H7 (cell line): ENCODE measurements around the gene RTKN. TPM values are rescaled to one million over a fixed set of nuclear protein-coding genes. Genes with fewer than 3 reads are reported as not detected.
"Not testable (repeated sequence)": the region's sequence is repeated elsewhere in the genome, so short reads cannot be mapped to it uniquely, and the experiment has no call there.

ENCODE experiments used
- DNase-seq: peaks from one replicate; pipeline ENCODE4 v3.0.0; 2012
- H3K27me3 ChIP-seq: 2 replicates; pipeline ENCODE4 v1.6.0; 2011; ENCODE audit warnings: mild to moderate bottlenecking, low read length; ENCODE audit not compliant: control insufficient read depth, insufficient read depth
- H3K36me3 ChIP-seq: replicated peaks from 2 replicates; pipeline ENCODE4 v1.5.1; 2011; ENCODE audit warnings: low read length; ENCODE audit not compliant: control insufficient read depth, insufficient read depth
- H3K4me3 ChIP-seq: 2 replicates; pipeline ENCODE4 v1.5.1; 2011; ENCODE audit warnings: low read depth, mild to moderate bottlenecking, control low read depth, low read length, moderate library complexity; ENCODE audit not compliant: insufficient read depth
- total RNA-seq: library from RNA; depleted of rRNA; stranded (reverse); fragments of >200 nt; shearing (Covaris generic); gene quantifications from 2 replicates; pipeline ENCODE4 v1.2.3, GENCODE V29; 2014

Gene RTKN
- total RNA-seq, 1 experiment from 2014 or later: 107 TPM

DNA sequence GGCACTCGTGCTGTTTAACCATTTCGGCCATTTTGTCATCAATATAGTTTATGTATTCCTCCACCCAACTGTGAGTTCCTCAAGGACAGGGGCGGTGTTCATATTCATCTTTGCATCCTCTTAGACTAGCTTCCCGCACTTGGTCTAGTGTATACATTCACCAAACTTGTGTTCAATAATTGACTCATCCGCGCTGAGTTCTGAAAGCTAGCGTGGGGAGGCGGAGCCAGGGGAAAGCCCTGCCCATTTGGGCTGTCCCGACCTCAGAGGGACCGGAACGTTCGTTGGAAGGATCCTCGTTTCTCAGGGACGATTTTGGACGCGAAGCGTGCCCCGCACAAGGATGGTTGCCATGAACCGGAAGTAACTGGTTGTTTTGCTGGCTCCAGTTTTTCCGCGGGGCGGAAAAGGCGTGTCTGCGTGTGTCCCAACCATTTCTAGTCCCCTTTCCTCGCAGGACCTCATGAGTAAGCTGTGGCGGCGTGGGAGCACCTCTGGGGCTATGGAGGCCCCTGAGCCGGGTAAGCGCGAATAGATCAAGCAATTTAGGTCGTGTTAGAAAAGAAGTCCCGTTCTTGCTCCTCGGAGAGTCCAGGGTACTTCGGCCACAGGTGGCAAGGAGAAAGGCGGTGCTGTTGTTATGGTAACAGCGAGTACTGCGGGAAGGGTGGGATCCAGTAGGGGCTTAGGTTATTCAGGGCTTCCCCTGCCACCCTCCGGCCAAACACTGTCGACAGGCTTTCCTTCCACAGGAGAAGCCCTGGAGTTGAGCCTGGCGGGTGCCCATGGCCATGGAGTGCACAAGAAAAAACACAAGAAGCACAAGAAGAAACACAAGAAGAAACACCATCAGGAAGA, 13.1 kb upstream of the RTKN start, which contains the start of gene INO80B:
Gene INO80B (plus strand): TSS at position 434 of the 858 bp plus-strand sequence. CDS start 30 bp downstream, at position 464.
- H3K27me3 ChIP-seq: no peaks in the 10 kb centered on the region
- DNase-seq: peak; percentile 87

DNA sequence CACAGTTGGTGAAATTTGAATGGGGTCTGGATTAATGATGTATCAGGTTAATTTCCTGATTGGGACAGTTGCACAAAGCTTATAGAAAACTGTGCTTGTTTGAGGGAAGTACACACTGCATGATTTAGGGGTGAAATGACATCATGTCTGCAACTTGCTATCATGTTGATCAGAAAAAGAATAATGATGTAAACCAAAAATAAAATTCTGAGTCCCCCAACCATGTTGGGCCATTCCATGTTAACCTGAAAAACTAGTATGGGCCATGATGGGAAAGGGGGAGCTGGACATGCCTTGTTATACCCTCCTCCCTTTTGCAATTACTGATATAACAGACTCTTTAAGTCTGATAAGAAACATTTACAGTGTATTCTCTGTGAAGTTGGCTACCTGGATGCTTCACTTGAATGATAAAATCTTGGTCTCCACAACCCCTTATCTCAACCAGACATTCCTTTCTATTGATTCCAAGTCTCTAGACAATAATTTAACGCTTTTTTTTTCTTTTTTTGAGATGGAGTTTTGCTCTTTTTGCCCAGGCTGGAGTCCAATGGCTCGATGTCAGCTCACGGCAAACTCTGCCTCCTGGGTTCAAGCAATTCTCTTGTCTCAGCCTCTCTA, 8.9 kb upstream of the RTKN start:
- H3K27me3 ChIP-seq: no peaks in the 10 kb centered on the region
- no peak overlapping the region for H3K4me3 ChIP-seq
- DNase-seq: no peak
- no peaks in the 10 kb centered on the region for H3K36me3 ChIP-seq

More for the DNA sequence above, 13.1 kb upstream of the RTKN start, which contains the start of gene INO80B:
- Histone ChIP-seq H3K4me3 (peak within 1 kb of the TSS; percentile 59), H3K36me3 (no peaks in the 10 kb centered on the region)

DNA sequence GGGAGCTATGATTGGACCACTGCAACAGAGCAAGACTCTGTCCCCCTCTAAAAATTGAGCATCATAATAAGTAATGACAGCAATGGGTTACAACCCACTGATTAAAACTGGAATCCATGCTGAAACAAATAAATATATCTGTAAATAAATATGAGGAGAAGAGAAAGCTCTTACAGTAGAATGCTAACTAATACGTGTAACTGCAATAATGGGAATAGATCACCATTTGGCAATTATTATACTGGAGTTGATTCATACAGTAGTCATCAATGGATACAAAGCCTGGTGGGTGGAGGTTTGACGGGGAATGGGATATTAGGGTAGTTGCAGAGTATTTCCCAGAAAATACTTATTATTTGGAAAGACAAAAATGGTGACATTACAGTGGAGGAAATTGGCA, 7.0 kb upstream of the RTKN start:
- no peak for DNase-seq
- Histone ChIP-seq H3K4me3 (no peak overlapping the region), H3K27me3 (no peaks in the 10 kb centered on the region; the same call in 1 of the 2 replicates), H3K36me3 (no peaks in the 10 kb centered on the region)

DNA sequence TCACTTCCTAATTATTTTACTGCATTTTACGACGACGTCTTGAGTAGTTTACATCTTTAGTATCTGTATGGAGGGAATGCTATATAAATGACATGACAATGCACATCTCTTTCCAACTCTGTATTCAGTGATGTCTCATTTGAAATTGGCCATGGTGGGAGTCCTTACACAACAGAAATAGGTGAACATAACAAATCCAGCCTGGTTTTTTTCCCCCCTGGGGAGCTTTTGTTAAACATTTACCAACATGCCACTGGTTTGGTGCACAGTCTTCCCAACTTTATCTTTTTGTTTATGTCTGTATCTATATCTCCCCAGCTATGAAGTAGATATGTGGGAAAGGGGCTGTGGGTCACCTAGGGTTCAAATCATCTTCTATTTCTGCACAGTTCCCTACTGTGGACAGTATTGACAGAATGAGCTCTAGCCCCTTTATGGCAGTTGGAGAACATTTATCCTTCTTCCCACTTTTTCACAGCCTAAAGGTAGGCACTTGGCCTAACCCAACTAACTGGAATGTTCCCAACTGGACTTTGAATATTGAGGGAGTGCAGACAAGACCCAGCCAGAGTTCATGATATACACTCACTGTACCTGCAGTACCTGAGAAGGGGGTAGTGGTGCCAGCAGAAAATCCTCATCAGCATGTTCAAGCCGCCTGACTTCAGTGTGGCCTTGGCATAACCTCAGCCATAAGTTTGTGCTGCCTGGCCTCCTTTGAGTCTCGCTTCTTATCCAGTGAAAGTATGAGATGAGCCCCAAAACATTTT, 5.7 kb upstream of the RTKN start:
- no peaks in the 10 kb centered on the region; the same call in 1 of the 2 replicates for H3K27me3 ChIP-seq
- peak; percentile 8 for DNase-seq
- H3K36me3 ChIP-seq: no peaks in the 10 kb centered on the region
- H3K4me3 ChIP-seq: no peak overlapping the region

DNA sequence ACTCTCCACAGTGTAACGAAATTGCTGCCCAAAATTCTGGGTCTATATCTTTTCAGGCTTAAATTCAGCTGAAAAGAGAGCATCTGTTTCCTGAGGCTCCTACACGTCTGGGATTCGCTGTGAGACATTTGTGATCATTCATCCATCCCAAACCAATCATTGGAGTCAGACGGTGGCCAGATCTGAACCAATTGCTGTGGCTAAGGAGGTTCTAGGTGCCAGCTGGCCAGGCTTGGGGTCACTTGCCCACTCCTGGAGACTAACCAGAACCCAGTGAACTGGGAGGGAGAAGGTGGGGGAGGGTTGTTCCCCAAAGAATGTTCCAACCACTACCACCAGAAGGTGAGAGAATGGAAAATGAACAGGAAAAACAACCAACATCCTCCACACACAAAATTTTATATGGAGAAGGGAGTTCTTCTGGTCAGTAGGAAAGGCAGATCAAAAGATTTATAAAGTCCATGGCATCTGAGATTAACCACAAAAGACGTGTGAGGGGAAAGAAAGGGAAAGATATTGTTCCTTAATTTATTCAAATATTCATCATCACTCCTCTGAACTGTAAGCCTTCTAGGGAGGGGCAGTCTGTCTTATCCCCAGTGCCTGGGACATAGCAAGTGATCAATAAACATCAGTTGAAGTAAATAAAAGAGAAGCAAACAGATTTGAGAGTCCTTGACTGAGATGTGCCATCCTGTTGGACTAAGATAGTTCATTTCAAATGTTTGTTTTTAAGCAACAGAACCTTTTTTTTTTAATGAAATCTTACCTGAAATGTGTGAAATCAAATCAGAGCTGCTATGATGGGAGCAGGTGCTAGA, 3.0 kb upstream of the RTKN start:
- no peak overlapping the region for H3K4me3 ChIP-seq
- H3K36me3 ChIP-seq: no peaks in the 10 kb centered on the region
- DNase-seq: no peak
- no peaks in the 10 kb centered on the region; the same call in 1 of the 2 replicates for H3K27me3 ChIP-seq

DNA sequence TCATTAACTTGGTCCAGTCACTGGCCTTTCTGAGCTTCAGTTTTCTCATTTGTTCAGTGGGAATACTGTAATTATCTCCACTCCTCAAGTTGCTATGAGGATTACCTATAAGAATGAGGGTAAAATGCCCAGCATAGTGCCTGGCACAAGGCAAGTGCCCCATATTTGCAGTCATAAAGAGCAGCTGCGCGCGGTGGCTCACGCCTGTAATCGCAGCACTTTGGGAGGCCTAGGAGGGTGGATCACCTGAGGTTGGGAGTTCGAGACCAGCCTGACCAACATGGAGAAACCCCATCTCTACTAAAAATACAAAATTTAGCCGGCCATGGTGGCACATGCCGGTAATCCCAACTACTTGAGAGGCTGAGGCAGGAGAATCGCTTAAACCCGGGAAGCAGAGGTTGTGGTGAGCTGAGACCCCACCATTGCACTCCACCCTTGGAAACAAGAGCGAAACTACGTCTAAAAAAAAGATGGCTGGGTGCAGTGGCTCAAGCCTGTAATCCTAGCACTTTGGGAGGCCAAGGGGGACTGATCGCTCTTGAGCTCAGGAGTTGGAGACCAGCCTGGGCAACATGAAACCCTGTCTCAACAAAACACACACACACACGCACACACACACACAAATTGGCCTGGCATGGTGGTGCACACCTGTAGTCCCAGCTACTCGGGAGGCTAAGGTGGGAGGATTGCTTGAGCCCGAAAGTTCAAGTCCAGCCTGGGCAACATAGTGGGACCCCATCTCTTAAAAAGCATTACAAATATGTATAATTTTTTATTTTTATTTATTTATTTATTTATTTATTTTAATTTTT, 953 bp upstream of the RTKN start:
- not testable (repeated sequence) for H3K27me3 ChIP-seq, DNase-seq, H3K36me3 ChIP-seq
- peak overlapping the region; percentile 98 for H3K4me3 ChIP-seq

DNA sequence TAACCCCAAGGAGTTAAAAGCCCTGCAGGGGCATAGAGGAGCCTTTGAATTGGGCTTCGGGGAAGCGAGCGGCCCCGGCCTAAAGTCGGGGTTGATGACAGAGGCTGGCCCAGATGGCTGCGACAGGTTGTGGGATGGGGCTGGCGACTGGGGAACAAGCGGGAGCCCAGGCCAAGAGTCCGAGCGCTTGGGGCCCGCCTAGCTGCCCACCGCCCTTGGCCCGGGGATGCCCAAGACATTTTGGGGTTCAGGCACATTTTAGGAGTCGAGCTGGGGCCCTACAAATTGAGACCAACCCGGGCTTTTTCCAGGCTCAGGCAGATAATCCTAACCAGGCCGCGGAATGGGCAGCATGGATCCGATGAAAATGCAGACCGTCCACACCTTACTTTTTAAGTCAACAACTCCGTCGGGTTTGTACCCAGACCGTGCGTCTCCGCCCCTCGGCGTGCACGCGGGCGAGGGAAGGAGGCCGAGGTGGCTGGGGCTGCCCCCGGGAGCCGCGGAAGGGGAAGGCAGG, 507 bp downstream of the RTKN start:
- peak; percentile 76 for DNase-seq
- peaks cover 2% of the 10 kb centered on the region for H3K36me3 ChIP-seq
- peak overlapping the region; percentile 98 for H3K4me3 ChIP-seq
- no peaks in the 10 kb centered on the region; the same call in 1 of the 2 replicates for H3K27me3 ChIP-seq

DNA sequence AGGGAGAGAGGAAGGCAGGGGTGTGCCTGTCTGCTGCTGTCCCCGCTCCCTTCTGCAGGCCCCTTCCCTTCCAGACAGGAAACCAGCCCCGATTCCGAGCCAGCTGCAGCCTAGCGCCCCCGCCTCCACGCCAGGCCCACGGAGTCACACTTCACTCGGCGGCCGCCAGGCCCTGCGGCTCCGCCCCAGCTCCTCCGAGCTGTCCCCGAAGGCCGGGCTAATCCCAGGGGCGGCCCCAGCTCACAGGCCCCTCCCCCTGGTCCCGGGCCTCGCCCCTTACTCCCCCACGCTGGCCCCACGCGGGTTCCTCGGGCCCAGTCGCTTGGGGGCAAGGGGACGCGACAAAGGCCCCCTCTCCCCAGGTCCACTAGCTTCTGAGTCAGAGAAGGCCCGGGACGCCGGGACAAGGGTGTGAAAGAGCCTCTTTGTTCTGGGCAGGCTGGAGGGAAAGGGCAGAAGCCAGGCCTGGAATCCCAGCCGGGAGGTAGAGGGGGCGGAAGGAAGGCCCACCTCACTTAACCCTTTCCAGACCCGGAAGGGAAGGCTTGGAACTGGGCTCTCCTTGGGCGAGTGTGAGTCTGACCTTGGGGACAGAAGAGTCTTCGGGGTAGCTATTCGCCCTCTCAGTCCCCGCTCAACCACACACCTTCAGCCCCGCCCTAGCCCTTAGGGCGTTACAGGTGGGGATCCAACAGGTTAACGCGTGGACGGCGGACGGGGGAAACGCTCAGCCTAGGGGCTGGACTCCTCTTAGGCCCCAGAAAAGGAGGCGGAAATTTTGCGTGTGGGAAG, 1.2 kb downstream of the RTKN start:
- Histone ChIP-seq H3K36me3 (peaks cover 2% of the 10 kb centered on the region), H3K27me3 (no peaks in the 10 kb centered on the region; the same call in 1 of the 2 replicates), H3K4me3 (peak overlapping the region; percentile 98)

DNA sequence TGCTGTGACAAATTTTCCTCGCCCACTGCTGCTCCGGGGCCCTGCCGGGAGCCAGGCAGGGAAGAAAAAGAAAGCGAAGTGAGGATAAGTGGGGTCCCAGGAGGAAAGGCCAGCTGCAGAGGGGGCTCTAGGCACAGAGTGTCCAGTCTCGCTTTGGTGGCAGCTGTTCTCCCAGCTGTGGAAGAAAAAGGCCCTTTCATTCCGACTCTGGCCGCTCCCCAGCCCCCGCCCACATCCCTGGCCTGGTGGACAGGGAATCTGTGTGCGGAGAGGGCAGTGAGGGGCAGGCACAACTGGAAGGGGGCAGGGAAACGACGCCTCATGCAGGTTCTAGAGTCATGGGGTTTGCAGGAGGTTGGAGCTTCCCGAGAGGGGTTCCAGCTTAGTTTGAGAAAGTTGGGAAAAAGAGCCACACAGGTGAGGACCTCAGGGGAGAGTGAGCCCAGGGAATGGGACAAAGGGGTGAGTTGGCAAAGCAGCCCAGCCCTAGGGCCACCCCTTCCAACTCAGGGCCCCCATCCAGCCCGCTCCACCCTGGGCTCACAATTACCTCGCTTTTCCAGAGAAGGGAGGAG, 1.8 kb downstream of the RTKN start:
- Histone ChIP-seq H3K27me3 (no peaks in the 10 kb centered on the region; the same call in 1 of the 2 replicates), H3K36me3 (peaks cover 2% of the 10 kb centered on the region), H3K4me3 (peak overlapping the region; percentile 98)
- peak; percentile 69 for DNase-seq

More for the DNA sequence above, 1.2 kb downstream of the RTKN start:
- peak; percentile 99 for DNase-seq

DNA sequence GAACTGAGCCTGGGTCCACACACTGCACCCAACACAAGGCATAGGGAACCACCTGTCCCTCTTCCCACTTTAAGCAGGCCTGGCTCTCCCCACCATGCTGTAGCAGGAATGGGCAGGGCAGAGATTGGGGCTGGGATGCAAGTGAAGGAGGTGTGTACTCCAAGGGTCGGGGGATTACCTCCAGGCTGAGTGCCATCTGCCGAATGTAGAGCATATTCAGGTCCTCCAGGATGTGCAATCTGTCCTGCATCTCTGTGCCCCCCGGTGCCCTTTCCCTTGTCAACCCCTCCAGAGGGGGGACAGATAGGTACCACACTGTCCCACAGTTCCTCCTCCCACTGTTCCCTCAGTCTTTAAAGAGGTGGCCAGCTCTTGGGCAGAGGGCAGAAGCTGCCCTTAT, 2.4 kb downstream of the RTKN start:
- Histone ChIP-seq H3K4me3 (no peak overlapping the region), H3K36me3 (peaks cover 2% of the 10 kb centered on the region)
- peak; percentile 31 for DNase-seq

DNA sequence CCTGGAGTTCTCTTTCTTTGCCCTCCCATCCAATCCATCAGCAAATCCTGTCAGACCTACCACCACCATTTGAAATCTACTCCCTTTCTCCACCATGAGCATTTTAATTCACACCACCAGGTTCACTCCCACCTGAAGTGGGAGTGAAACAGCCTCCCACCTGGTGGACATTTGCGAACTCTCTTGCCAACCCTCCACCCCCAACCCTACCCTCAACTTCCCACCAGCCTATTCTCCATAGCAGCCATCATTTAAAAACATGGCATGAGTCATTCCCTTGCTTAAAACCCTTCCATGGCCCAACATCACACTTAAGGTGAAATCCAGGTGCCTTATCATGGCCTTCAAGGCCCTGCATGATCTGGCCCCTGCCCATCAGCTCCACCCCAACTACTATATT, 3.5 kb downstream of the RTKN start:
- Histone ChIP-seq H3K4me3 (no peak overlapping the region), H3K27me3 (no peaks in the 10 kb centered on the region), H3K36me3 (peaks cover 2% of the 10 kb centered on the region)
- DNase-seq: peak; percentile 36

More for the DNA sequence above, 2.4 kb downstream of the RTKN start:
- H3K27me3 ChIP-seq: no peaks in the 10 kb centered on the region; the same call in 1 of the 2 replicates
